Uterus (tissue), 2 donors: ENCODE results near the gene CCR9.

Experiments used
- CTCF ChIP-seq, 4 experiments: fragments of 200-600 bp in 2 of 4; fragments of 450-650 bp in 2 of 4; sonication (generic) in 2 of 4; IDR thresholded peaks; one replicate each; pipeline ENCODE4 v1.5.1; 2016 to 2019; ENCODE audit warnings: antibody characterized with exemption in 4 of 4, mild to moderate bottlenecking in 2 of 4, moderate library complexity in 1 of 4
- POLR2A ChIP-seq, 2 donors: fragments of 450-650 bp; IDR thresholded peaks; one replicate each; pipeline ENCODE4 v1.6.1; 2016; ENCODE audit warnings: antibody characterized with exemption in 2 of 2, mild to moderate bottlenecking in 1 of 2, moderate library complexity in 1 of 2

- TF ChIP-seq CTCF (IDR thresholded peaks at IDR 0.05) (no peak), POLR2A (IDR thresholded peaks at IDR 0.05) (no peak)
These were observed 47.2 kb downstream of the CCR9 start for GRCh38 chr3:45933591-45933990.
